Fibroblast of lung (primary cell): Measurements from ENCODE around the gene ZNF280C. TPM values are rescaled to one million over a fixed set of nuclear protein-coding genes. Genes with fewer than 3 reads are reported as not detected.

Experiments
- DNase-seq, 2 donors: peaks; one replicate each; pipeline versions ENCODE4 v3.0.0 to v3.0.0-alpha.2; 2010; ENCODE audit warnings: low read depth in 2 of 2
- H2AFZ ChIP-seq: 2 replicates; pipeline ENCODE4 v1.5.1; 2012; ENCODE audit warnings: low read length, control low read depth, inconsistent platforms
- H3K27ac ChIP-seq: 2 replicates; pipeline ENCODE4 v1.5.1; 2011; ENCODE audit warnings: low read length, control low read depth; ENCODE audit not compliant: insufficient read depth
- H3K27me3 ChIP-seq: 2 replicates; pipeline ENCODE4 v1.5.1; 2011; ENCODE audit warnings: mild to moderate bottlenecking, low read length; ENCODE audit not compliant: control insufficient read depth, insufficient read depth
- H3K36me3 ChIP-seq: 2 replicates; pipeline ENCODE4 v1.5.1; 2011; ENCODE audit warnings: low read length; ENCODE audit not compliant: control insufficient read depth, insufficient read depth
- H3K4me1 ChIP-seq: 2 replicates; pipeline ENCODE4 v1.5.1; 2011; ENCODE audit warnings: low read length; ENCODE audit not compliant: control insufficient read depth, insufficient read depth; ENCODE audit errors: extremely low read depth
- H3K4me2 ChIP-seq: 2 replicates; pipeline ENCODE4 v1.5.1; 2011; ENCODE audit warnings: low read length, control low read depth; ENCODE audit not compliant: insufficient read depth; ENCODE audit errors: extremely low read depth
- H3K4me3 ChIP-seq, 4 experiments: fragments of 200-600 bp in 1 of 4; sonication (generic) in 1 of 4; replicated peaks in 1 of 4; 2 replicates each; pipeline ENCODE4 v1.5.1; 2011 to 2016; ENCODE audit warnings: low read length in 4 of 4, low read depth in 3 of 4, mild to moderate bottlenecking in 3 of 4, control low read depth in 2 of 4, inconsistent platforms in 1 of 4, mixed read lengths in 1 of 4; ENCODE audit not compliant: insufficient read depth in 1 of 4; ENCODE audit errors: control extremely low read depth in 1 of 4
- H3K79me2 ChIP-seq: 2 replicates; pipeline ENCODE4 v1.5.1; 2012; ENCODE audit warnings: mild to moderate bottlenecking, low read length, inconsistent platforms; ENCODE audit not compliant: control insufficient read depth, insufficient read depth
- H3K9ac ChIP-seq: 2 replicates; pipeline ENCODE4 v1.5.1; 2011; ENCODE audit warnings: mild to moderate bottlenecking, low read length, control low read depth; ENCODE audit not compliant: insufficient read depth
- H3K9me3 ChIP-seq: 2 replicates; pipeline ENCODE4 v1.5.1; 2012; ENCODE audit warnings: low read depth, low read length; ENCODE audit not compliant: control insufficient read depth, insufficient read depth
- H4K20me1 ChIP-seq: 2 replicates; pipeline ENCODE4 v1.5.1; 2011; ENCODE audit warnings: low read length; ENCODE audit not compliant: control insufficient read depth, insufficient read depth; ENCODE audit errors: extremely low read depth
- EZH2 ChIP-seq: IDR thresholded peaks from 2 replicates; pipeline ENCODE4 v1.5.1; 2012; ENCODE audit warnings: low read length, control low read depth, mild to moderate bottlenecking; ENCODE audit errors: missing control alignments
- polyA plus RNA-seq, 2 donors: library from polyadenylated mRNA; depleted of rRNA in 1 of 2; stranded (reverse) in 1 of 2; unstranded in 1 of 2; fragments of >200 nt; gene quantifications; 2 replicates each; pipeline ENCODE4 v1.2.1, GENCODE V29; 2011 to 2012; ENCODE audit warnings: missing spikeins in 1 of 2
- total RNA-seq: library from RNA; depleted of rRNA; stranded (reverse); fragments of >200 nt; gene quantifications from 2 replicates; pipeline ENCODE4 v1.2.1, GENCODE V29; 2014
- TF ChIP-seq, protein P1 (sequence below), 2 donors: IDR thresholded peaks in 1 of 2; conservative IDR thresholded peaks in 1 of 2; 1 replicate in 1 of 2; 2 replicates in 1 of 2; pipeline ENCODE4 v1.5.1; 2011 to 2012; ENCODE audit warnings: low read length in 2 of 2, control low read depth in 1 of 2, inconsistent platforms in 1 of 2, low read depth in 1 of 2, mild to moderate bottlenecking in 1 of 2

ZNF280C gene
- total and polyA plus RNA-seq, 2 donors (not counting 1 experiment from before 2014, with no cell fraction given), result 4.1 to 8.7 TPM

DNA sequence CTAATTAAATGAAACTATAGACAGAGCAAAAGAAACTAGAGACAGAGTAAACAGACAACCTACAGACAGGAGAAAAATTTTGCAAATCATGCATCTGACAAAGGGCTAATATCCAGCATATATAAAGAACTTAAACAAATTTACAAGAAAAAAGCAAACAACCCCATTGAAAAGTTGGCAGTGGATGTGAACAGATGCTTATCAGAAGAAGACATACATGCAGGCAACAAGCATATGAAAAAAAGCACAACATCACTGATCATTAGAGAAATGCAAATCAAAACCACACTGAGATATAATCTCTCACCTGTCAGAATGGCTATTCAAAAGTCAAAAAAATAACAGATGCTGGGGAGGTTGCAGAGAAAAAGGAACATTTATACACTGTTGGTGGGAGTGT is 14.8 kb downstream of the ZNF280C start:
- H3K27me3 ChIP-seq, result no peaks in the 10 kb centered on the region
- H3K4me3 ChIP-seq, result no peak overlapping the region
- DNase-seq, result no peak
- no peak overlapping the region for H3K9ac ChIP-seq
- H3K36me3 ChIP-seq, result no peaks in the 10 kb centered on the region
- no peaks in the 10 kb centered on the region for H3K9me3 ChIP-seq
- no peak overlapping the region for H3K4me2 ChIP-seq
- H3K4me1 ChIP-seq, result no peaks in the 10 kb centered on the region
- TF ChIP-seq, protein P1, sequence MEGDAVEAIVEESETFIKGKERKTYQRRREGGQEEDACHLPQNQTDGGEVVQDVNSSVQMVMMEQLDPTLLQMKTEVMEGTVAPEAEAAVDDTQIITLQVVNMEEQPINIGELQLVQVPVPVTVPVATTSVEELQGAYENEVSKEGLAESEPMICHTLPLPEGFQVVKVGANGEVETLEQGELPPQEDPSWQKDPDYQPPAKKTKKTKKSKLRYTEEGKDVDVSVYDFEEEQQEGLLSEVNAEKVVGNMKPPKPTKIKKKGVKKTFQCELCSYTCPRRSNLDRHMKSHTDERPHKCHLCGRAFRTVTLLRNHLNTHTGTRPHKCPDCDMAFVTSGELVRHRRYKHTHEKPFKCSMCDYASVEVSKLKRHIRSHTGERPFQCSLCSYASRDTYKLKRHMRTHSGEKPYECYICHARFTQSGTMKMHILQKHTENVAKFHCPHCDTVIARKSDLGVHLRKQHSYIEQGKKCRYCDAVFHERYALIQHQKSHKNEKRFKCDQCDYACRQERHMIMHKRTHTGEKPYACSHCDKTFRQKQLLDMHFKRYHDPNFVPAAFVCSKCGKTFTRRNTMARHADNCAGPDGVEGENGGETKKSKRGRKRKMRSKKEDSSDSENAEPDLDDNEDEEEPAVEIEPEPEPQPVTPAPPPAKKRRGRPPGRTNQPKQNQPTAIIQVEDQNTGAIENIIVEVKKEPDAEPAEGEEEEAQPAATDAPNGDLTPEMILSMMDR (conservative IDR thresholded peaks at IDR 0.05 in 1 of 2, IDR thresholded peaks at IDR 0.05 in 1 of 2; ENCODE audit: low read depth in 1 of 2, low read length in 2 of 2), result no peak
- no peak for TF ChIP-seq EZH2
- no peaks in the 10 kb centered on the region for H3K79me2 ChIP-seq
- no peaks in the 10 kb centered on the region for H4K20me1 ChIP-seq
- no peak overlapping the region for H3K27ac ChIP-seq
- H2AFZ ChIP-seq, result no peak overlapping the region

DNA sequence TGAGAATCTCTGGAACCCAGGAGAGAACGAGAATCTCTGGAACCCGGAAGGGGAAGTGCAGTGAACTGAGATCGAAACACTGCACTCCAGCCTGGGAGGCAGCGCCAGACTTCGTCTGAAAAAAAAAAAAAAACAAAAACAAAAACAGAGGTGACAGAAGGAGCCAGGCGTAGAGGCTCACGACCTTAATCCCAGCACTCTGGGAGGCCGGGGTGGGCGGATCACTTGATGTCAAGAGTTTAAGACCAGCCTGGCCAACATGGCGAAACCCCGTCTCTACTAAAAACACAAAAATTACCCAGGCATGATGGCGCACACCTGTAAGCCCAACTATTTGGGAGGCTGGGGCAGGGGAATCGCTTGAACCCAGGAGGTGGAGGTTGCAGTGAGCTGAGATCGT is 17.0 kb downstream of the ZNF280C start:
- H3K4me2 ChIP-seq, result no peak overlapping the region
- TF ChIP-seq, protein P1 (conservative IDR thresholded peaks at IDR 0.05 in 1 of 2, IDR thresholded peaks at IDR 0.05 in 1 of 2; ENCODE audit: low read depth in 1 of 2, low read length in 2 of 2), result no peak
- TF ChIP-seq EZH2, result no peak
- H3K9me3 ChIP-seq, result no peaks in the 10 kb centered on the region
- no peak for DNase-seq
- H3K27me3 ChIP-seq, result no peaks in the 10 kb centered on the region
- no peak overlapping the region for H3K27ac ChIP-seq
- no peak overlapping the region for H3K4me3 ChIP-seq
- H2AFZ ChIP-seq, result no peak overlapping the region
- no peaks in the 10 kb centered on the region for H4K20me1 ChIP-seq
- H3K79me2 ChIP-seq, result no peaks in the 10 kb centered on the region
- H3K4me1 ChIP-seq, result no peaks in the 10 kb centered on the region
- H3K9ac ChIP-seq, result no peak overlapping the region
- H3K36me3 ChIP-seq, result no peaks in the 10 kb centered on the region

GRCh38 chrX:130247996-130248395 is 20.7 kb downstream of the ZNF280C start:
- Histone ChIP-seq H3K27ac (no peak overlapping the region), H3K36me3 (no peaks in the 10 kb centered on the region), H3K9ac (no peak overlapping the region), H3K4me2 (no peak overlapping the region), H3K9me3 (no peaks in the 10 kb centered on the region), H4K20me1 (no peaks in the 10 kb centered on the region), H3K4me1 (no peaks in the 10 kb centered on the region), H3K4me3 (no peak overlapping the region), H3K27me3 (no peaks in the 10 kb centered on the region), H3K79me2 (no peaks in the 10 kb centered on the region), H2AFZ (no peak overlapping the region)
- DNase-seq, result no peak
- TF ChIP-seq, protein P1 (conservative IDR thresholded peaks at IDR 0.05 in 1 of 2, IDR thresholded peaks at IDR 0.05 in 1 of 2; ENCODE audit: low read depth in 1 of 2, low read length in 2 of 2), result no peak
- TF ChIP-seq EZH2, result no peak
